HG02884 (cell line): Measurements from ENCODE around the gene RASL10A.
"Not testable (repeated sequence)": the region's sequence is repeated elsewhere in the genome, so short reads cannot be mapped to it uniquely, and the experiment has no call there.

ENCODE experiments used
- ATAC-seq: cut with Tn5 transposase; IDR thresholded peaks from one replicate; pipeline ENCODE4 v1.9.1; 2021; ENCODE audit warnings: mild to moderate bottlenecking, moderate library complexity; ENCODE audit not compliant: unreplicated experiment

Gene RASL10A, protein sequence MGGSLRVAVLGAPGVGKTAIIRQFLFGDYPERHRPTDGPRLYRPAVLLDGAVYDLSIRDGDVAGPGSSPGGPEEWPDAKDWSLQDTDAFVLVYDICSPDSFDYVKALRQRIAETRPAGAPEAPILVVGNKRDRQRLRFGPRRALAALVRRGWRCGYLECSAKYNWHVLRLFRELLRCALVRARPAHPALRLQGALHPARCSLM

DNA sequence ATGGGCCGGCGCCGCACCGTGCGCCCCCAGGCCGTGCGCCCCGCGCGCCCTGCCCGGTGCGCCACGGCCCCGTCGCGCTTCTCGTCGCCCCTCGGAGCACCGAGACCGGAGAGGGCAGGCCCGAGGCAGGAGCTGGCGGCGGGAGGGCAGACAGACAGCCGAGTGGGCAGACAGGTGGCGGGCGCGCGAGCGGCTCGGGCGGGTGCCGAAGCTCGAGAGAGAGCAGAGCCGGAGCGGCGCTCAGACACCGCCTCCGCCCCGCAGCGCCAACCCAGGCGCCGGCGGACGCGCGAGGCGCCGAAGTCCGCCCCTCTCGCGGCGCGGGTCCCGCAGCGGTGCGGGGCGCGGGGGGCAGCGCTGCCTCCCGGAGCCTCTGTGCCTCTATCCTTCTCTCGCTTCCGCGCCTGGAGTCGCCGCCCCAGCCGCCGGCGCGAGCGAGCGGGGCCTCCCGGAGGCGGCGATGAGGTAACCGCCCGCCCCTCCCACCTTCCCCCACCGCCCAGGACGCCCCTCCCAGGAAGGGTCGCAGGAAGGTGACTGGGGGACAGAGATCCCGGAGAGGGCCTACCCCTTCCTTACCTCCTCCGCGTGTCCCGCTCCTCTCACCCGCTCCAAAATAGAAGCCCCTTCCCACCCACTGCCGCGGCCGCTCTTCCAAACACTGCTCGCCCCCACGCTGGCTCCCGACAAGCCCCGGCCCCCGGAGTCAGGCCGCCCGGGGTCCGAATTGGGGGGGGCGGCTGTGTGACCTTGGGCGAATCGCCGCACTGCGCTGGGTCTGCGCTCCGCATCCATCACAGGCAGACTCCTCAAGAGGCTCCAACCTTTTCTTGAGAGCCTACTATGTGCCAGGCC, at the start of gene RASL10A:
Gene RASL10A, minus strand, starts transcription at position 412 of the 855 bp plus-strand sequence. CDS start 451 bp downstream, outside the sequence.
- ATAC-seq, result no peak

DNA sequence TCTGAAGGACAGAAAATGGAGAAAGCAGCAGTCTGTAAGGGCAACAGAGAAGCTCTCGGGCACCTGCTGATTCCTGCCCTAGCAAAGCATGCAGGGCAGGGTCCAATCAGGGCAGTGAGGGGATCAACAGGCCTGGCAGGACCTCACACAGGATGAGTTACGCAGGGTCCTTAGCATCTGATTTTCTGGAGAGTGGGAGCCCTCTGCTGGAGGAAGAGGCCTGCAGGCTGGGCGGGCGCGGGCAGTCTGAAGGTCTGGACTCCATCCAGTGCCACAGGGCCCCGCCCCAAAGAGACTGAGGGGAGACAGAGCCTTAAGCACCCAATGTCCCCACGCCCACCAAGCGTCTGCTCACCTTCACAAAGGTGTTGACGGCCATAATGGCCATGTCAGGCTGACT, 44.0 kb upstream of the RASL10A start:
- ATAC-seq, result no peak

DNA sequence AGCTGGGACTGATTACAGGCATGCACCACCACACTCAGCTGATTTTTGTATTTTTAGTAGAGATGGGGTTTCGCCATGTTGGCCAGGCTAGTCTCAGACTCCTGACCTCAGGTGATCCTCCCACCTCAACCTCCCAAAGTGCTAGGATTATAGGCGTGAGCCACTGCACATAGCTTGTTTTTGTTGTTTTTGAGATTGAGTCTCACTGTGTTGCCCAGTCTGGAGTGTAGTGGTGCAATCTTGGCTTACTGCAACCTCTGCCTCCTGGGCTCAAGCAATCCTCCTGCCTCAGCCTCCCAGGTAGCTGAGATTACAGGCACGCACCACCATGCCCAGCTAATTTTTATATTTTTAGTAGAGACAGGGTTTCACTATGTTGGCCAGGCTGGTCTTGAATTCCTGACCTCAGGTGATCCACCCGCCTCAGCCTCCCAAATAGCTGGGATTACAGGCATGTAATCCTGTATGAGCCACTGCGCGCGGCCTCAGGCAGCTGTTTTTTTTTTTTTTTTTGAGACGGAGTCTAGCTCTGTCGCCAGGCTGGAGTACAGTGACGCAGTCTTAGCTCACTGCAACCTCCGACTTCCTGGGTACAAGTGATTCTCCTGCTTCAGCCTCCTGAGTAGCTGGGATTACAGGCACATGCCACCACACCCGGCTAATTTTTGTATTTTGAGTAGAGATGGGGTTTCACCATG, 41.8 kb upstream of the RASL10A start:
- ATAC-seq, result not testable (repeated sequence)

DNA sequence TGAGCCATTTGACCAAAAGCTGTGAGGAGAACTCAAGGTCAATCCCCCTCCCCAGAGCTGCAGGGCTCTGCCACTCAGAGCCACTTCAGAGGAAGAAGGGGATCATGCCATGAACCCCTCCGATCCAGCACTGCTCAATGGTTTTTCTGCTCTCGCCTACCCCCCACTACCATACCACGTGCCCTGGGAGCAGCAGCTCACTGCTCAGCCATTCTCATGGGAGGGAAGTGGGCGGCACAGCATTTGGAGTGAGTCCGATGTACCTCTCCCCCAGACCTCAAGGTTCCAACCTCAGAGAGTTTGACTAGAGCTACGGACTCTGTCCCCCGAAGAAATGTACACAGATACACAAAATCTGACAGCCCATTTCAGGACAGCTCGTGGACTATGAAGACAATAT, 38.4 kb upstream of the RASL10A start:
- no peak for ATAC-seq

DNA sequence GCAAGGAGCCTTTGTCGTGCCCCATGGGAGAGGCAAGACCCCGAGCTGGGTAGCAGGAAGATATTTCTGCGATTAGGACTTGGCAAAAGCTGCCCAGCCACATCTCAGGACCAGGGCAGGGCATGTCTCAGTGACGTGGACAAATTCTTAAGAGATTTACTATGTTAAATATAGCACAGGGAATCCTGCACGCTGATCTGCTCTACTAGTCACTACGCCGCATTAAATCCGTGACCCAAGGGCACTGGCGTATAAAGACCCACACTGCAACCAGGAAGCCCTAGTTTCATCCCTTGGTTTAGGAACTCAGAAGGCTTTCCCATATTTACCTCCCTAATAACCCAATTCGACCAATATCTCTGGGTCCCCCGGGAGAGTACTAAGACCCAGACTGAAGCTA, 37.8 kb upstream of the RASL10A start:
- no peak for ATAC-seq

DNA sequence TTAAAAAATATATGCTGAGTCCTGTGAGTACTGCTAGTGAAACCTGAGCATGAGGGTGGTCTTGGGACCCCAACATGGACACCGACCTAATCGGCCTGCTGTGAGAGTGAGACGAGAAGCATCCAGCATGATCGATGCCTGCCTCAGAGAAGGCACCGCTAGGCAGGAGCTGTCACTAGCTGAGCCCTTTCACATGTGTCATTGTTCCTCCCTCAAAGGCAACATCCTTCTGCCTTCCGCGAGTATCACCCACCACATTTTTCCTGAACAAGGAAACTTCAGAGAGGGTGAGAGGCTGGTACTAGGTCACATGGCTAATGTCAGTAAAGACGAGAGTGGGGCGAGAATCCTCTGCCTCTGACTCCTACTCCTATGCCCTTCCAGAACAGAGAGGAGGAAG, 37.3 kb upstream of the RASL10A start:
- ATAC-seq, result no peak

DNA sequence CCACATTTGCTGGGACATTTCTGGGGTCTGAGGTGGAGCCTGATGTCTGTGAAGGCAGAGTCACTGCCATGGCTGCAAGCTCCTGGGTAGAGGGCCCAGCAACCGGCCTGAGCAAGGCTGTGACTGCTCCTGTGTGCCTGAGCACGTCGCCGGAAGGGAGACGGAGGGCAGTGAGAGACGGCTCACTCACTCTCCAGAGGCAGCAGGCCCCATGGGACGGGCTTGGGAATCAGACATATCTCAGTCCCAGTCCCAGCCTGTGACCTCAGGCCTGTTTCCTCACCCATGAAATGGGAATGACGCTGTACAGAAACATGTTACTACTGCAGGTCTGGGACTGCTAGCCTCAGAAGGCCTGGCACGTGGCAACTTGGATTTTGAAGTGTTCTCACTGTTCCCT, 36.4 kb upstream of the RASL10A start:
- ATAC-seq, result no peak

DNA sequence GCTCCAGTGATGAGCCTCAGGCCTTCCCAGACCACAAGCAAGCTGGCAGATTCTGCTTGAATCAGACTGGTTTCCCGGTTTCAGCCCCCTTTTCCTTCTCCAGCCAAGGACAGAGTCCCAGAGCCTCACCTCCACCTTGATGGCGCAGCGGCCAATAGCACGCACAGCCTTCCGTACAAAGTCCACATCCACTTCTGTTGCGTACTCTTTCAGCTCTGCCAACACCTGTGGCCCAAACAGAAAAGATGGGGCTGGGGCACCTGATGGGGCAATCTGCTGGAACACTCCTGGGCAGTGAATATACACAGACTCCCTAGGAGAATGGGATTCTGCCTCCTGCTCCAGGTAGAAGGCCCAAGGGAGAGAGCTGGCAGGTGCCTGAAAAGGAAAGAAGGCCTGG, 35.5 kb upstream of the RASL10A start:
- ATAC-seq, result no peak

DNA sequence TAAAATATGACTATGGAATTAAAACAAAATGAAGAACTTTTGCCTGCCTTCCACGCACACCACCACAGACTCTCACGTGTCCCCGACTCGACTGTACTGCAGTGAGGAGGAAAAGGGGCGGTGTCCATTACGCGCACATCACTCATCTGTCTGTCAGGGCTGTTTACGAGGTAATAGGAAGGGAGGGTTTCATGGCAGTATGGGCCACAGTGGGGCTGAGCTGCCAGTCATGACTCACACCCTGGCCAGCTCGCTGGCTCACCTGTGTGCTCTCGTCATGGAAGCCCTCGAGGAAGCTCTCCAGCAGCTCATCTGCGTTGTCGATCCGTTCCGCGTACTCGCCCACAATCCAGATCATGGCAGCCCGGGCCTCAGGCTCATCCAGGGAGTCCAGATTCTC, 33.5 kb upstream of the RASL10A start:
- ATAC-seq, result no peak

DNA sequence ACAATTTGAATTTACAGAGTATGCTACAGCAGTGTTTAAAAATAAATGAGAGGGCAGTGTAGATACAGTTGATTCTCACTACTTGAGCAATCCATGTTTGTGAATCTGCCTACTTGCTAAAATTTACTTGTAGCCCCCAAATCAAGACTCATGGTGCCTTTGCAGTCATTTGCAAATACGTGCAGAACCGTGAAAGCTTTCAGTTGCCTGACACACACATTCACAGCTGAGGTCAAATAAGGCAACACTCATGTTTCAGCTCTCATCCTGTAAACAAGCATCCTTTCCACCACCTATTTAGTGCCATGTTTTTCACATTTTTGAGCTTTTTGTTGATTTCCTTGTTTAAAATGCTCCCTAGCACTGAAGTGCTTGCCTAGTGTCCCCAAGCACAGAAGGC, 32.5 kb upstream of the RASL10A start:
- no peak for ATAC-seq

DNA sequence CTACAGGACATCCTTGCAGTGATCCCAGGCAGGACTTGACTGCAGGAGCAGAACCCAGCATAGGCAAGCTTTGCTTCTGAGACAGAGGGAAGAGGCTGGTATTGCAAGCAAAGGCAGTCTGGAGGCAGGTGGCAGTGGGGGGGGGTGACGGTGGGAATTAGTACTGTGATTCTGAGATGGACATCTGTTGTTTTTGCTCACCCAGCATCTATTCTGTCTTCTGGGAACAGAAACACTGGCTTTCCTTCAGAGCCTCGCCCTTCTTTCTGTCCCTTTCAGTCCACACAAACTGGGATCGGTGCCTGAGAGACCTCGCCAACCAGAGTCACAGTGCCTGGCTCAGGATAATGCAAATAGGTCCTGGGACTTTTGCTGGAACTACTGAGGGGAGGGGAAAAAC, 31.2 kb upstream of the RASL10A start:
- ATAC-seq, result no peak

DNA sequence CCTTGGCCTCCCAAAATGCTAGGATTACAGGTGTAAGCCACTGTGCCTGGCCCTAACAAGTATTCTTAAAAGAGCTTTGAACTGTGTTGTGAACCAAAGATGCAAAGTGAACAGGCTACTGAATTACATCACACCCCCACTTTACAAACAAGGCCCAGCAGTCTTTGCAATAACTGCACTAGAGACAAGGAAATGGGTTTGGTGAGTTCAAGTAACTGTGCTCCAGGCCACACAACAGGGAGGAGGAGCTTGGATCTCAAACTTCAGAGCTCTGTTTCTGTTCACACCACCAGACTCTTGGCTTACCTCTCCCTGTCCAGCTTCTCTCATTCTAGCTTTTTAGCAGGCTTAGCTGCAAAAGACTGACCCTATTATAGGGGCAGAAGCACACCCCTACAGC, 30.4 kb upstream of the RASL10A start:
- ATAC-seq, result no peak

DNA sequence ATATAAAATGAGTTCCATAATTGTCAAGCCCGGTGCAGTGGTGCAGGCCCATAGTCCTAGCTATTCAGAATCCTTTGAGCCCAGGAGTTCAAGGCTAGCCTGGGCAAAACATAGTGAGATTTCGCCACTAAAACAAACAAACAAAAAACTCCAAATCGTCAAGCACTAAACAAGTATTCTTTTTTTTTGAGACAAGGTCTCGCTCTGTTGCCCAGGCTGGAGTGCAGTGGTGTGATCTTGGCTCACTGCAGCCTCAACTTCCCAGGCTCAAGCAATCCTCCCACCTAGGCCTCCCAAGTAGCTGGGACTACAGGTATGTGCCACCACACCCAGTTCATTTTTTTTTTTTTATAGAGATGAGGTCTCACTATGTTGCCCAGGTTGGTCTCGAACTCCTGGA, 29.4 kb upstream of the RASL10A start:
- ATAC-seq, result not testable (repeated sequence)

DNA sequence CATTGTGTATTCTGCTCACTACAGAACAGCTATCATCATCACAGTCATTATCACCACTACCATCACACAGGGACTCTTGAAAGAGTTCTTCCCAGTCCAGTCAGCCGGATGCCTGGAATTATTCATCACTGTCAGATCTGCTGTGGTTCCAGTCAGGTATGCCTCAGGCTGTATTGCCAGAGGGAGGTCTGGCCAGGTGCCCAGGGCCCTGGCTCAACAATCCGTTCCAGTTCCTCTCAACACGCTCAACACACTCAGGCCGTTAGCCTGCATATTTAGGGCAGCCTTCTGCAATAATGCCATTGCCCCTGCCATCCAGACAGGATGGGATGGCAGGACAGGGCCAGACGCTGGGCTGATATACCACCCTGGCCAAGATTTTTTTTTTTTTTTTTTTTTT, 28.6 kb upstream of the RASL10A start:
- ATAC-seq, result no peak

DNA sequence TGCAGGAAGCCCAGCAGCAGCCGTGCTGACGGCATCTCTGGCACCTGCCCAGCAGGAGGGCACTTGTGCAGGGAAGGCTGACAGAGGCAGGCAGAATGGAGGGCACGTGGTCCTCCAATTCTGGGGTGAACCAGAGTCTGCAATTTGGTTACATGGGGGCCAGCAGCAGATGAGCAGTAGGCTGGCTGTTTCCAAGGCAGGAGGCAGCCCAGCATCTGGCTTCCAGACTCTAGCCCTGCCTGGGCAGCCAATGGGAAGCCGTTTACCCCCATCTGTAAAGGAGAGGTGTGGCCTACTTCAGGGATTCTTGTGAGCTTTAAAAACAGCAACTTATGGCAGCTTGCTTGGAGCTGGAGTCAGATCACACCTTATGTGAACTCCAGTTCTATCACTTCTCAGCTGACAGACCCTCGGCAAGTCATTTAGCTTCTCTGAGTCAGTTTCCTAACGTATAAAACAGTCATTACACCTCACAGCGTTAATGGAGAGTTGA, 27.9 kb upstream of the RASL10A start:
- ATAC-seq, result no peak

DNA sequence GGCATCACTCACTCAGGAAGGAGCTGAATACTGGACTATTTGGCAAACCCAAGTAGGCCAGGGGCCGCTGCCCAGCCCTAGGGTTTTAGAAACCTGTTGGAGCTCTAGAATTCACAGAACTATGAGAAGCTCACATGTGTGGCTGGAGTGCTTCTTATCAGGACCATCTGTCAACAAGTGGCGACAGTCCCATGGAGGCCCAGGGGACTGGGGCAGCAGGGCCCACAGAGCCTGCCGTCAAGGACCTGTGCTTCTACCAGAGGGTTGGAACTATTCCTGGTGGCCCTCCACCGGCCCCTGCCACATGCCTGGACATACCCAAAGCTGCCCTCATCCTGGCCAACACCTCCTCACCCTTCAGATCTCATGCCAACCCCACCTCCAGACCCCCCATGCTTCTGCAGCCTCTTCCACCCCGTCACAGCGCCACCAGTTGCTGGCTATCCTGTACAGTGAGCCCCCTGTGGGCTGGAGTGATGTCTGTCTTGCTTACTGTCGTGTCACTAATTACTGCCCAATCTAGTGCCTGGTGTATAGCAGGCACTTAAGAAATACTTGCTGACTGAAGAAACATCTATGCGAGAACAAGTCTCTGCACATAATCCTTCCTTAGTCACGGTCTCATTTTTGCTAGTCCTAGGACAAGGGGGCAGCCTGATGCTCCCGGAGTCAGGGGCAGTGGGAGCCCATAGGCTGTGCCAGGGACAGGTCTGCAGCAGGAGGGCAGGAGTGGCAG, 27.2 kb upstream of the RASL10A start:
- ATAC-seq, result no peak

DNA sequence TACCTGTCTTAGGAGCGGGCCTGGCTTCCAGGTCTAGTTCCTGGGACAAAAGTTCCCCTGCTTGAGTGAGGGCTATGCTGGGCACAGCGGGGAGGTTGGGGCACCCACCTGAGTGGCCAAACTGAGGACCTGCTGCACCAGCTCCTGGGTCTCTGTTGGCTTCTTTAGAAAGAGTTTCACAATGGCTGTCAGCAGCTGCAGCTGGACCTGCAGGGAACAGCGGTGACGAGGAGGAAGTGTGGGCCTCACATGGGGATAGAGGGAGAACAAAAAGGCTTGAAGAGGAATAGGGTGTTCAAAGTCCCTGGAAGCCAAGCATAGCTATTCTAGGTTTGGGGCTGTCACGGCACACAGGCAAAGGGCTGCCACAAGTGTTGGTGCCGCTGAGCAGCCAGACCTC, 26.7 kb upstream of the RASL10A start:
- no peak for ATAC-seq

DNA sequence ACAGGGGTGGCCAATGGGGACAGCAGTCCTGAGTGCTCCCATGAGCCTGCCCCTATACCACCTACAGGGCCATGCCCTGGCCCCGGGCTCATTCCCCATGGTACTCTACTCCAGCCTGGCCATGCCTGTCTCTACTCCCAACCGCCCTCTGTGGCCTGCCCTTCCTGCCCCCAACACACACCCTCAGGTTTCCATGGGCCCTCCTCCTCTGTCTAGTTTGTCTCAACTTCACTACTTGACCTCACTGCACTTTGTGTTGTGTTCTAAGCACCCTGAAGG, 26.3 kb upstream of the RASL10A start:
- ATAC-seq, result no peak

DNA sequence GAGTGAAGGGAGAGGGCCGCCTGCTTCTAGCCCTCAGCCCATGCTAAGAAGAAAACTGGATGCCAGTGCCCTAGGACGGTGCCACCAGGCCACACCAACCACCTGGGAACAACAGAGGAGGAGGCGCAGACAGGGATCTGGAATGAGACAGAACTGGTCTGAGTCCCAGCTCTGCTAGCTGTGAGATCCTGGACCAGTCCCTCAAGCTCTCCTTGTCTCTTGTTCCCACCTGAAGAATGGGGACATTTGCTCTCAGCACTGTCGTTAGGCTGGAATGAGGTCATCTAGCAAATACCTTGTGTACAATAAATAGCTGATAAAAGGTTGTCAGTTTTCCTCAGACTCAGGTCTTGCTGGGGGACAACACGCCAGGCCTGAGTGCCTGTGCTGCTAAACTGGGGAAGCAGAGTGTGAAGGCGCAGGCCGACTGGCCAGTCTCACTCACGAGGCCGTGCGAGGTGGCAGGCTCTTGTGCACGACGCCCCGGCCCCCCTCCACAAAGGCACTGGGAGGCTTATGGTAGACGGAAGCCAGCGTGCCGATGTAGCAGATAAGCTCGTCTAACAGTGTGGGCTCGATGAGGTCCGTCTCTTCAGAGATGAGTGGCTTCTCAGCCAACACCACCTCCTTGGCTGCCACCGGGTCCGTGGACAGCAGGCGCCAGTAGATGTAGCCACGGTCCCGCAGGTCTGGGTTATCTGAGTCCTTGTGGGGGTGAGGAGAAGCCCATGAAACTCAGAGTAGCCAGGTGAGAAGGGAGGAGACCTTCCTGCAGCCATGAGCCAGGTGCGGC, 25.8 kb upstream of the RASL10A start:
- no peak for ATAC-seq

DNA sequence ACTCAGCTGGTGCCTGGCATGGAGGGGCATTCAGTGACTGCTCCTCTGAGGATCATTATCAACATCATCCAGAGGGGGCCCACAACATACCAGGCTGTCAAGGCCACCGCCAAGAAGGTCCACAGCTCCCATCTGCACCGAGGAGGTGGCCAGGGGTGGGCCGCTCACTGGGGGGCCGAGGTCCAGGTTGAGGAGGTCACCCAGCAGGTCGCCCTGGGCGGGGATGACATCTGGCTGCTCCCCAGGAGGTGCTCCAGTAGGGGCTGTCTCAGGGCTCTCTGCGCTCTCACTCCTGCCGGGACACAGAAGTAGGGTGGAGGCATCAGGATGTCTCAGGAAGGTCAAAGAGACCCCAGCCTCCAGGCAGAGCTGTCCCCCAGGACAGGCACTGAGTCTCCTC, 25.1 kb upstream of the RASL10A start:
- no peak for ATAC-seq
